ENCODE data around the gene ZNF329. TPM values are rescaled to one million over a fixed set of nuclear protein-coding genes. Genes with fewer than 3 reads are reported as not detected.

ZNF329 gene
- total RNA-seq, 1 donor from 2014 or later, result 16.2 TPM

GRCh38 chr19:58095328-58095727 is 55.3 kb downstream of the ZNF329 start:
- Histone ChIP-seq H3K27ac (ENCODE audit: low read depth, low read length) (no peak overlapping the region), H3K36me3 (ENCODE audit: control insufficient read depth in 3 of 3, insufficient read depth in 3 of 3, low read length in 3 of 3) (peaks cover 3 to 10% (median 5%) of the 10 kb centered on the region in 3 donors), H3K4me3 (ENCODE audit: low read length in 3 of 3) (no peak overlapping the region), H3K9ac (ENCODE audit: low read depth in 1 of 3, low read length in 3 of 3) (no peak overlapping the region), H3K9me3 (ENCODE audit: control insufficient read depth in 3 of 3, low read length in 3 of 3) (peaks cover 3 to 23% (median 19%) of the 10 kb centered on the region in 3 donors), H3K4me1 (ENCODE audit: control insufficient read depth in 3 of 3, insufficient read depth in 3 of 3, low read length in 3 of 3) (peaks cover 7 to 13% (median 12%) of the 10 kb centered on the region in 3 donors), H3K27me3 (ENCODE audit: control insufficient read depth in 3 of 3, insufficient read depth in 3 of 3, low read length in 3 of 3) (no peaks in the 10 kb centered on the region)

DNA sequence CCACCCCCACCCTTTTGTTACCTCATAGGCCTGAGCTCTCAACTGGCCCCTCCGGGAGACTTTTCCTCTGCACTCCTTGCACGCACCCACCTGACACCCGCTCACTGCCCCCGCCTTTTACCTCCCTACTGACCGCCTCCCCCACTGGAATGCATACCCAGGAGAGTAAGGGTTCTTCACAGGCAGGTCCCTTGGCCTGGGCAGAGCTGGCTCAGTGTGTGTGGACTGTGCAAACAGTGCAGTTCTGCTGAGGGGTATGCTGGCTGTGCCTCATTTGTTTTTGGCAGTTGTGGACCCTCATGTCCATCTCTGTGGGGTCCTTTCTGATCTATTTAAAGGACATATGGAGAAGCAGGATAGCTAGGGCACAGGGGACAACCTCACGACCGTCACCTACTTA is 57.5 kb downstream of the ZNF329 start:
- Histone ChIP-seq H3K27ac (ENCODE audit: low read depth, low read length) (no peak overlapping the region), H3K4me3 (ENCODE audit: low read length in 3 of 3) (peak overlapping the region in 1 of 3 donors; percentile 14), H3K4me1 (ENCODE audit: control insufficient read depth in 3 of 3, insufficient read depth in 3 of 3, low read length in 3 of 3) (peaks cover 7 to 8% (median 8%) of the 10 kb centered on the region in 3 donors), H3K9me3 (ENCODE audit: control insufficient read depth in 3 of 3, low read length in 3 of 3) (peaks cover 3 to 30% (median 27%) of the 10 kb centered on the region in 3 donors), H3K36me3 (ENCODE audit: control insufficient read depth in 3 of 3, insufficient read depth in 3 of 3, low read length in 3 of 3) (peaks cover 4 to 14% (median 11%) of the 10 kb centered on the region in 3 donors), H3K27me3 (ENCODE audit: control insufficient read depth in 3 of 3, insufficient read depth in 3 of 3, low read length in 3 of 3) (no peaks in the 10 kb centered on the region), H3K9ac (ENCODE audit: low read depth in 1 of 3, low read length in 3 of 3) (no peak overlapping the region)

- H3K9me3 ChIP-seq (ENCODE audit: control insufficient read depth in 3 of 3, low read length in 3 of 3), result peaks cover 3 to 34% (median 30%) of the 10 kb centered on the region in 3 donors
- H3K27me3 ChIP-seq (ENCODE audit: control insufficient read depth in 3 of 3, insufficient read depth in 3 of 3, low read length in 3 of 3), result no peaks in the 10 kb centered on the region
- H3K9ac ChIP-seq (ENCODE audit: low read depth in 1 of 3, low read length in 3 of 3), result no peak overlapping the region
- peaks cover 7 to 19% (median 17%) of the 10 kb centered on the region in 3 donors for H3K36me3 ChIP-seq (ENCODE audit: control insufficient read depth in 3 of 3, insufficient read depth in 3 of 3, low read length in 3 of 3)
- no peak overlapping the region for H3K27ac ChIP-seq (ENCODE audit: low read depth, low read length)
- no peaks in the 10 kb centered on the region for H3K4me1 ChIP-seq (ENCODE audit: control insufficient read depth in 3 of 3, insufficient read depth in 3 of 3, low read length in 3 of 3)
- H3K4me3 ChIP-seq (ENCODE audit: low read length in 3 of 3), result no peak overlapping the region
Measured at GRCh38 chr19:58091251-58091995, 59.2 kb downstream of the ZNF329 start.

DNA sequence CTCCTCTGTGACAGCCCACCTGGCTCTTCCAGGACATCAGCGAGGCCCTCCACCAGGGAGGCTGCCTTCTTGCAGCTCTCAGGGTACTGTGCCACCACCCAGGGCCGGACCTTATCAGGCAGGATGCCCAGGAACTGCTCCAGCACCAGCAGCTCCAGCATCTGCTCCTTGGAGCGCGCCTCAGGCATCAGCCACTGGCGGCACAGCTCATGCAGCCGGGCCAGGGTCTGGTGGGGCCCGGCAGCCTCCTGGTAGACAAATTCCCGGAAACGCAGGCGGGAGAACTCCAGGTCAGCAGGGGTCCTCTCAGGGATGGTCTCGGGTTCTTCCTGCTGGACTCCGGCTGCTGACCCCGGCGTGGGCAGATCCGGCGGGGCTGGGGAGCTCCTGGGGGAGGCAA is 60.7 kb downstream of the ZNF329 start:
- Histone ChIP-seq H3K27me3 (ENCODE audit: control insufficient read depth in 3 of 3, insufficient read depth in 3 of 3, low read length in 3 of 3) (no peaks in the 10 kb centered on the region), H3K9me3 (ENCODE audit: control insufficient read depth in 3 of 3, low read length in 3 of 3) (peaks cover under 1 to 30% (median 27%) of the 10 kb centered on the region in 3 donors), H3K4me1 (ENCODE audit: control insufficient read depth in 3 of 3, insufficient read depth in 3 of 3, low read length in 3 of 3) (no peaks in the 10 kb centered on the region), H3K9ac (ENCODE audit: low read depth in 1 of 3, low read length in 3 of 3) (no peak overlapping the region), H3K27ac (ENCODE audit: low read depth, low read length) (no peak overlapping the region), H3K36me3 (ENCODE audit: control insufficient read depth in 3 of 3, insufficient read depth in 3 of 3, low read length in 3 of 3) (peaks cover 19 to 30% (median 28%) of the 10 kb centered on the region in 3 donors), H3K4me3 (ENCODE audit: low read length in 3 of 3) (no peak overlapping the region)

GRCh38 chr19:58088521-58089052 is 62.0 kb downstream of the ZNF329 start:
- H3K9me3 ChIP-seq (ENCODE audit: control insufficient read depth in 3 of 3, low read length in 3 of 3), result peaks cover 1 to 34% (median 30%) of the 10 kb centered on the region in 3 donors
- H3K4me1 ChIP-seq (ENCODE audit: control insufficient read depth in 3 of 3, insufficient read depth in 3 of 3, low read length in 3 of 3), result no peaks in the 10 kb centered on the region
- H3K27me3 ChIP-seq (ENCODE audit: control insufficient read depth in 3 of 3, insufficient read depth in 3 of 3, low read length in 3 of 3), result no peaks in the 10 kb centered on the region
- no peak overlapping the region for H3K27ac ChIP-seq (ENCODE audit: low read depth, low read length)
- H3K9ac ChIP-seq (ENCODE audit: low read depth in 1 of 3, low read length in 3 of 3), result no peak overlapping the region
- H3K36me3 ChIP-seq (ENCODE audit: control insufficient read depth in 3 of 3, insufficient read depth in 3 of 3, low read length in 3 of 3), result peaks cover 31 to 40% (median 40%) of the 10 kb centered on the region in 3 donors
- H3K4me3 ChIP-seq (ENCODE audit: low read length in 3 of 3), result no peak overlapping the region

- Histone ChIP-seq H3K4me3 (ENCODE audit: low read length in 3 of 3) (no peak overlapping the region), H3K9ac (ENCODE audit: low read depth in 1 of 3, low read length in 3 of 3) (no peak overlapping the region), H3K27me3 (ENCODE audit: control insufficient read depth in 3 of 3, insufficient read depth in 3 of 3, low read length in 3 of 3) (no peaks in the 10 kb centered on the region), H3K4me1 (ENCODE audit: control insufficient read depth in 3 of 3, insufficient read depth in 3 of 3, low read length in 3 of 3) (no peaks in the 10 kb centered on the region), H3K27ac (ENCODE audit: low read depth, low read length) (no peak overlapping the region), H3K36me3 (ENCODE audit: control insufficient read depth in 3 of 3, insufficient read depth in 3 of 3, low read length in 3 of 3) (peaks cover 33 to 47% (median 45%) of the 10 kb centered on the region in 3 donors), H3K9me3 (ENCODE audit: control insufficient read depth in 3 of 3, low read length in 3 of 3) (peaks cover 6 to 36% (median 27%) of the 10 kb centered on the region in 3 donors)
Measured at GRCh38 chr19:58086825-58087710, 63.5 kb downstream of the ZNF329 start.

DNA sequence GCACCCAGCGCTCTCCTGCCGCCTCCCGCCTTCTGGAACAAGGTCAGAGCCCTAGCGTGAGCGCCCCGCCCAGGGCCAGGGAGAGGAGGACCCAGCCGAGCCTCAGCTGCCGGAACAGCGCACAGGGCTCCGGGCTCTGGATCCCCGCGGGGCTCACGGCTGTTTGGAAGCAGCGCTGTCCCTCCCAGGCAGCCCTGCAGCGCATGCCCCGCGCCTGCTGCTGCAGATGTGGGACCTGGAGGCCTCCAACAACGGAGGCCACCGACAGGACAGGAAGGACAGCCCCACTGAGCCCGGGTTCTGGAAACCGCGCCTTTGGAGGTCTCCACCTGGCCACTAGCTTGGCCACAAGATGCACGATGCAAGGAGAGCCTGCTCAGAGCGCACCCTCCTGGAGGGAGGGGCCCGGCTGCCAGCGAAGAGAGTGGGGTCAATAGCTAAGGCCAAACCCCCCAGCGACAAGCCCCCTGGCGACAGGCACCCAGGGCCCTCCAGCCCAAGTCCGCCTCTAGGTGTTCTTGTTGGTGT is 65.2 kb downstream of the ZNF329 start:
- no peak overlapping the region for H3K9ac ChIP-seq (ENCODE audit: low read depth in 1 of 3, low read length in 3 of 3)
- no peaks in the 10 kb centered on the region for H3K27me3 ChIP-seq (ENCODE audit: control insufficient read depth in 3 of 3, insufficient read depth in 3 of 3, low read length in 3 of 3)
- peaks cover 33 to 47% (median 45%) of the 10 kb centered on the region in 3 donors for H3K36me3 ChIP-seq (ENCODE audit: control insufficient read depth in 3 of 3, insufficient read depth in 3 of 3, low read length in 3 of 3)
- no peak overlapping the region for H3K27ac ChIP-seq (ENCODE audit: low read depth, low read length)
- H3K4me1 ChIP-seq (ENCODE audit: control insufficient read depth in 3 of 3, insufficient read depth in 3 of 3, low read length in 3 of 3), result no peaks in the 10 kb centered on the region
- H3K4me3 ChIP-seq (ENCODE audit: low read length in 3 of 3), result no peak overlapping the region
- peaks cover 12 to 41% (median 26%) of the 10 kb centered on the region in 3 donors for H3K9me3 ChIP-seq (ENCODE audit: control insufficient read depth in 3 of 3, low read length in 3 of 3)

DNA sequence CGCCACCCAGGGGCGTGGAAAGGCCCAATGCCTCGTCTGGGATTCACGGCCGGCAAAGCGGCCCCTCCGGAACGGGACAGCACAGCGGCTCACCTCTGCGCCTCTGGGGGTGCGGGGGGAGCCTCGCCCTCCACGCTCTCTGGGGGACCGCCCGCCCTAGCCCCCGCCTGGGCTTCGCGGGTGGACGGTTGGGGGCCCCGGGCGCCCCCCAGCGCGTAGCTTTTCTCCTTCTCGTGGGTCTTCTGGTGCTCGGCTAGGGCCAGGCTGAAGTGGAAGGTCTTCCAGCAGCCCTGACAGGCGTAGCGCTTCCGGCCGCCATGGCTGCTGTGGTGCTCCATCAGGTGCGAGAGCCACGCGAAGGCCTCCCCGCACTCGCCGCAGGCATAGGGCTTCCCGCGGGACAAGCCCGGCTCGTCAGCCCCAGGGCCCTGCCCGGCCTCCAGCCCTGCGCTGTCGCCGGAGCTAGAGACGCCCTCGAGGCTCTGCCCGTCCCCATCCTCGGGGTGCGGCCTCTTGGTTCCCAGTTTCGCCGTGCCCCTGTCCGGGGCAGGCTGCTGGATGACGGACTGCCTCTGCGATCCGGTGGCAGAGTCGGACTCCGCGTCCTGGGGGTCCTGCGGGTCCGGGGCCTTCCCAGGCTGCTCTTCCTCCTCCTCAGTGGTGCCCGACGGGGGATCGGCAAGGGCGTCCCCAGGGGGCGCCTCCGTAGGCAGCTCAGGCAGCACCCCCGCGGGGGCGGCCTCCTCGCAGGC is 65.8 kb downstream of the ZNF329 start:
- Histone ChIP-seq H3K9me3 (ENCODE audit: control insufficient read depth in 3 of 3, low read length in 3 of 3) (peaks cover 15 to 39% (median 26%) of the 10 kb centered on the region in 3 donors), H3K4me1 (ENCODE audit: control insufficient read depth in 3 of 3, insufficient read depth in 3 of 3, low read length in 3 of 3) (no peaks in the 10 kb centered on the region), H3K36me3 (ENCODE audit: control insufficient read depth in 3 of 3, insufficient read depth in 3 of 3, low read length in 3 of 3) (peaks cover 33 to 47% (median 45%) of the 10 kb centered on the region in 3 donors), H3K27me3 (ENCODE audit: control insufficient read depth in 3 of 3, insufficient read depth in 3 of 3, low read length in 3 of 3) (no peaks in the 10 kb centered on the region), H3K4me3 (ENCODE audit: low read length in 3 of 3) (no peak overlapping the region), H3K9ac (ENCODE audit: low read depth in 1 of 3, low read length in 3 of 3) (no peak overlapping the region), H3K27ac (ENCODE audit: low read depth, low read length) (no peak overlapping the region)

DNA sequence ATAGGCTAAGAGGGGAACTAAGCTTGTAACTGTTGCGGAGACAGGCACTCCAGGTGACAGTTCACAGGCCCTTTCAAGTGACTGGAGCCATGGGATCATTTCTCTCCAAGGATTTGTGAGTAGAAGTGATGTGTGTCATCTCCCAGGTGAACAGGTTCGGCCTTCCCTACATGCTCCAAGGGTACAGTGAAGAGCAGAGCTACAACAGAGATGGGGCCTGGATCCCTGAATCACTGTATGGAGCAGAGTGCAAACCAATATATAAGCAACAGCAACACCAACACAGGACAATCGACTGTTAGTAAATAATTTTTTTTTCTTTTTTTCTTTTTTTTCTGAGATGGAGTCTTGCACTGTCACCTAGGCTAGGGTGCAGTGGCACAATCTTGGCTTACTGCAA is 67.6 kb downstream of the ZNF329 start:
- no peak overlapping the region for H3K9ac ChIP-seq (ENCODE audit: low read depth in 1 of 3, low read length in 3 of 3)
- H3K4me3 ChIP-seq (ENCODE audit: low read length in 3 of 3), result peak overlapping the region in 1 of 3 donors; percentile 15
- no peaks in the 10 kb centered on the region for H3K27me3 ChIP-seq (ENCODE audit: control insufficient read depth in 3 of 3, insufficient read depth in 3 of 3, low read length in 3 of 3)
- H3K9me3 ChIP-seq (ENCODE audit: control insufficient read depth in 3 of 3, low read length in 3 of 3), result peaks cover 15 to 35% (median 18%) of the 10 kb centered on the region in 3 donors
- H3K4me1 ChIP-seq (ENCODE audit: control insufficient read depth in 3 of 3, insufficient read depth in 3 of 3, low read length in 3 of 3), result no peaks in the 10 kb centered on the region
- peaks cover 31 to 41% (median 40%) of the 10 kb centered on the region in 3 donors for H3K36me3 ChIP-seq (ENCODE audit: control insufficient read depth in 3 of 3, insufficient read depth in 3 of 3, low read length in 3 of 3)
- H3K27ac ChIP-seq (ENCODE audit: low read depth, low read length), result no peak overlapping the region

All from skeletal muscle tissue (tissue), 4 donors.